ENCODE data around the gene SPAG5. TPM values are rescaled to one million over a fixed set of nuclear protein-coding genes. Genes with fewer than 3 reads are reported as not detected.

The SPAG5 gene
- total RNA-seq: 10 to 100 TPM; 92.3 to 93.3 TPM

GRCh38 chr17:28598799-28599310 is at the start of gene SPAG5:
Gene SPAG5, minus strand, starts transcription at chr17:28599025. Its CDS starts 79 bp downstream, at chr17:28598946.

GRCh38 chr17:28644787-28645575 is 46.2 kb upstream of the SPAG5 start, which contains the start of gene BLTP2:
Gene BLTP2, minus strand, starts transcription at chr17:28645158. Its CDS starts 102 bp downstream, at chr17:28645056.

GRCh38 chr17:28613931-28614381 is 15.1 kb upstream of the SPAG5 start, which contains the start of gene RSKR:
Gene RSKR, minus strand, starts transcription at chr17:28614185. Its CDS starts 24 bp downstream, at chr17:28614161.

GRCh38 chr17:28576758-28577465 is 21.9 kb downstream of the SPAG5 start, which contains the start of gene ALDOC:
Gene ALDOC, minus strand, starts transcription at chr17:28576895. Its CDS starts 1,363 bp downstream, at chr17:28575532.

GRCh38 chr17:28571361-28572122 is 27.3 kb downstream of the SPAG5 start, which contains the start of gene PIGS:
Gene PIGS, minus strand, starts transcription at chr17:28571524. Its CDS starts 28 bp downstream, at chr17:28571496.

GRCh38 chr17:28552176-28552999 is 46.4 kb downstream of the SPAG5 start, which contains the start of gene UNC119:
Gene UNC119, minus strand, starts transcription at chr17:28552624. Its CDS starts 67 bp downstream, at chr17:28552557.

Other genes starting within 250 kb of the SPAG5 start
- 10 to 100 TPM; 48.6 to 48.9 TPM for gene POLDIP2, start 241.5 kb downstream of the SPAG5 start, total RNA-seq
- not detected for gene SEBOX, start 233.8 kb downstream of the SPAG5 start, total RNA-seq
- under 1 TPM in 1 of 2 experiments, not detected in 1; 0.14 TPM for gene VTN, start 228.7 kb downstream of the SPAG5 start, total RNA-seq
- 10 to 100 TPM; 17.1 to 21.7 TPM for gene SARM1, start 227.3 kb downstream of the SPAG5 start, total RNA-seq
- gene SLC46A1, start 192.8 kb downstream of the SPAG5 start, total RNA-seq: 1 to 10 TPM; 1.3 to 2.2 TPM
- gene SLC13A2, start 125.4 kb downstream of the SPAG5 start, total RNA-seq: not detected
- not detected for gene FOXN1, start 92.7 kb downstream of the SPAG5 start, total RNA-seq
- gene UNC119, start 46.4 kb downstream of the SPAG5 start, total RNA-seq: 10 to 100 TPM; 54.4 to 54.5 TPM
- 10 to 100 TPM; 57.2 to 59.1 TPM for gene PIGS, start 27.5 kb downstream of the SPAG5 start, total RNA-seq
- 100 to 1,000 TPM; 147 to 148 TPM for gene ALDOC, start 22.1 kb downstream of the SPAG5 start, total RNA-seq
- 10 to 100 TPM; 18.3 to 19.2 TPM for gene RSKR, start 15.2 kb upstream of the SPAG5 start, total RNA-seq
- 100 to 1,000 TPM; 115 to 126 TPM for gene BLTP2, start 46.1 kb upstream of the SPAG5 start, total RNA-seq
- gene SDF2, start 62.9 kb upstream of the SPAG5 start, total RNA-seq: 10 to 100 TPM; 42.3 to 43.1 TPM
- 10 to 100 TPM; 66.4 to 70.2 TPM for gene SUPT6H, start 63.2 kb upstream of the SPAG5 start, total RNA-seq
- gene PROCA1, start 112.9 kb upstream of the SPAG5 start, total RNA-seq: 1 to 10 TPM; 7.3 to 8.2 TPM
- gene RAB34, start 118.8 kb upstream of the SPAG5 start, total RNA-seq: 10 to 100 TPM in 1 of 2 experiments, 1 to 10 TPM in 1; 9.8 to 11.8 TPM
- 1,000 to 10,000 TPM; 2,967 to 3,139 TPM for gene RPL23A, start 121.0 kb upstream of the SPAG5 start, total RNA-seq
- gene TLCD1, start 127.2 kb upstream of the SPAG5 start, total RNA-seq: 1 to 10 TPM; 1.3 to 2.2 TPM
- gene NEK8, start 129.8 kb upstream of the SPAG5 start, total RNA-seq: 1 to 10 TPM; 7.1 to 7.4 TPM
- 10 to 100 TPM; 46.4 to 51.9 TPM for gene TRAF4, start 145.0 kb upstream of the SPAG5 start, total RNA-seq
- gene FAM222B, start 243.8 kb upstream of the SPAG5 start, total RNA-seq: 10 to 100 TPM; 16.8 to 18.7 TPM